OCI-LY7 (cell line): Measurements from ENCODE around the gene CNDP1.
"Not testable (repeated sequence)": the region's sequence is repeated elsewhere in the genome, so short reads cannot be mapped to it uniquely, and the experiment has no call there.

Experiments
- CTCF ChIP-seq: fragments of 200-600 bp; sonication (generic); conservative IDR thresholded peaks from 2 replicates; pipeline ENCODE4 v1.5.1; 2014; ENCODE audit warnings: mild to moderate bottlenecking, antibody characterized with exemption, low read length, moderate library complexity, mixed read lengths
- EZH2phosphoT487 ChIP-seq: fragments of 200-600 bp; sonication (generic); IDR thresholded peaks from 2 replicates; pipeline ENCODE4 v1.6.1; 2018; ENCODE audit warnings: low read depth, borderline replicate concordance, mild to moderate bottlenecking, mixed run types, antibody characterized with exemption, low read length, moderate library complexity, mixed read lengths

DNA sequence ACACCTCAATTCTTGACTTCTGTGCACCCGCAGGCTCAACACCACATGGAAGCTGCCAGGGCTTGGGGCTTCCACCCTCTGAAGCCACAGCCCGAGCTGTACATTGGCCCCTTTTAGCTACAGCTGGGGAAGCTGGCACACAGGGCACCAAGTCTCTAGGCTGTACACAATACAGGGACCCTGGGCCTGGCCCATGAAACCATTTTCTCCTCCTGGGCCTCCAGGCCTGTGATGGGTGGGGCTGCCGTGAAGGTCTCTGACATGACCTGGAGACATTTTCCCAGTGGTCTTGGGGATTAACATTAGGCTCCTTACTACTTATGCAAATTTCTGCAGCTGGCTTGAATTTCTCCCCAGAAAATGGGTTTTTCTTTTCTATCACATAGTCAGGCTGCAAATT, 31.7 kb downstream of the CNDP1 start:
- not testable (repeated sequence) for TF ChIP-seq EZH2phosphoT487, CTCF
